Keratinocyte (primary cell): ENCODE results near the gene PIAS1.

Source experiments
- CTCF ChIP-seq, 3 experiments: IDR thresholded peaks in 1 of 3; conservative IDR thresholded peaks in 1 of 3; optimal IDR thresholded peaks in 1 of 3; 2 replicates in 2 of 3; 3 replicates in 1 of 3; pipeline versions ENCODE3 to v1.5.1; 2011; ENCODE audit warnings: low read length in 3 of 3, mild to moderate bottlenecking in 3 of 3, moderate library complexity in 2 of 3, control low read depth in 1 of 3, inconsistent platforms in 1 of 3; ENCODE audit not compliant: insufficient read depth in 2 of 3; ENCODE audit errors: extremely low read depth in 1 of 3
- EZH2 ChIP-seq: IDR thresholded peaks from one replicate; pipeline ENCODE4 v1.6.1; 2012; ENCODE audit warnings: inconsistent platforms, mild to moderate bottlenecking, low read length, moderate library complexity

GRCh38 chr15:68055224-68055705 is 1.1 kb downstream of the PIAS1 start:
- TF ChIP-seq EZH2 (no peak), CTCF (optimal IDR thresholded peaks at IDR 0.05 in 1 of 3, IDR thresholded peaks at IDR 0.05 in 1 of 3, conservative IDR thresholded peaks at IDR 0.05 in 1 of 3; ENCODE audit: extremely low read depth in 1 of 3, insufficient read depth in 2 of 3, low read length in 3 of 3) (no peak)
